GM13976 (cell line): ENCODE measurements around the gene FRYL.

ENCODE experiments used
- DNase-seq: peaks from one replicate; pipeline ENCODE4 v3.0.0; 2012; ENCODE audit warnings: low spot score
- CTCF ChIP-seq: IDR thresholded peaks from 2 replicates; pipeline ENCODE4 v1.5.1; 2012; ENCODE audit warnings: borderline replicate concordance, mild to moderate bottlenecking; ENCODE audit not compliant: insufficient read depth; ENCODE audit errors: extremely low read depth, missing control alignments, control extremely low read depth
- in situ Hi-C: fragments of 300-500 bp; cut with MboI; formaldehyde crosslinking; loops from one replicate; pipeline ENCODE4 v1.12.0; 2022; ENCODE audit warnings: low sequenced_read_pairs, mixed read lengths, inconsistent platforms; ENCODE audit not compliant: unreplicated experiment

The FRYL gene

GRCh38 chr4:48602763-48603162, 177.3 kb downstream of the FRYL start:
- DNase-seq: no peak
- no peak for TF ChIP-seq CTCF
- in situ Hi-C loops: loop anchor here (10.0 kb wide), 1 partner anchor 162 kb away; no protein-coding TSS in a partner anchor

- no peak for DNase-seq
- in situ Hi-C loops: loop anchor here (10.0 kb wide), 1 partner anchor 163 kb away; no protein-coding TSS in a partner anchor
- no peak for TF ChIP-seq CTCF
These were observed 177.9 kb downstream of the FRYL start for GRCh38 chr4:48602222-48602621.

GRCh38 chr4:48596336-48596735, 183.7 kb downstream of the FRYL start:
- no peak for DNase-seq
- no peak for TF ChIP-seq CTCF
- in situ Hi-C loops: no loop called here

- TF ChIP-seq CTCF: no peak
- no peak for DNase-seq
- in situ Hi-C loops: no loop called here
These were observed 185.9 kb downstream of the FRYL start for GRCh38 chr4:48594180-48594579.

- no peak for TF ChIP-seq CTCF
- no peak for DNase-seq
- in situ Hi-C loops: no loop called here
These were observed 188.7 kb downstream of the FRYL start for GRCh38 chr4:48591372-48591771.

- in situ Hi-C loops: no loop called here
- no peak for DNase-seq
- no peak for TF ChIP-seq CTCF
These were observed 189.2 kb downstream of the FRYL start for GRCh38 chr4:48590884-48591283.

GRCh38 chr4:48589098-48589445, 191.0 kb downstream of the FRYL start:
- in situ Hi-C loops: no loop called here
- no peak for TF ChIP-seq CTCF
- DNase-seq: no peak
